Endothelial cell of hepatic sinusoid (primary cell): Measurements from ENCODE around the gene CCNB1.
"Not testable (repeated sequence)": the region's sequence is repeated elsewhere in the genome, so short reads cannot be mapped to it uniquely, and the experiment has no call there.

ENCODE experiments used
- in situ Hi-C: cut with HindIII; loops from 2 replicates; pipeline ENCODE4 v1.10.0; 2017; ENCODE audit warnings: low sequenced_read_pairs

Gene CCNB1

DNA sequence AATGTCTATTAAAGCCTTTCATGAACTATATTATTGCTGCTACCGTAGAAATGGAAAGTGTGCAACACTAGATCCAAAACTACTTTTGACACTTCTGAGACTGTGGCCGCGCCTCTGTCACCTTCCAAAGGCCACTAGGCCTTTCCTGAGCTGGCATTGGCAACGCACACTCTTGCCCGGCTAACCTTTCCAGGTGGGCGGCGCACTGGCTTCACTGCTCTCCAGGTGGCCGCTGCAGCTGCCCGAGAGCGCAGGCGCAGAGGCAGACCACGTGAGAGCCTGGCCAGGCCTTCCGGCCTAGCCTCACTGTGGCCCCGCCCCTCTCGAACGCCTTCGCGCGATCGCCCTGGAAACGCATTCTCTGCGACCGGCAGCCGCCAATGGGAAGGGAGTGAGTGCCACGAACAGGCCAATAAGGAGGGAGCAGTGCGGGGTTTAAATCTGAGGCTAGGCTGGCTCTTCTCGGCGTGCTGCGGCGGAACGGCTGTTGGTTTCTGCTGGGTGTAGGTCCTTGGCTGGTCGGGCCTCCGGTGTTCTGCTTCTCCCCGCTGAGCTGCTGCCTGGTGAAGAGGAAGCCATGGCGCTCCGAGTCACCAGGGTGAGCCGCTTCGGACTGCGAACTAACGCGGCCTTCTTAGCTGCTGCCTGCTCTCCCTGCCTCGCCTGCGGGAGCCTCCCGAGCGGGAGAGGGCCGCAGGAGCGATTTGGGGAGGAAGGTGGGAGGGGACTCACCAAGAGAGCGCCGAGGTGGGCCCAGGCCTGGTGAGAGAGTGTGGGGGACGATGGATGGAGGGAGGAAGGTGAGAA, at the start of gene CCNB1:
TSS of gene CCNB1 (plus strand) at position 465 of the 807 bp plus-strand sequence. CDS start at position 578, 113 bp downstream.
- in situ Hi-C loops = no loop called here

DNA sequence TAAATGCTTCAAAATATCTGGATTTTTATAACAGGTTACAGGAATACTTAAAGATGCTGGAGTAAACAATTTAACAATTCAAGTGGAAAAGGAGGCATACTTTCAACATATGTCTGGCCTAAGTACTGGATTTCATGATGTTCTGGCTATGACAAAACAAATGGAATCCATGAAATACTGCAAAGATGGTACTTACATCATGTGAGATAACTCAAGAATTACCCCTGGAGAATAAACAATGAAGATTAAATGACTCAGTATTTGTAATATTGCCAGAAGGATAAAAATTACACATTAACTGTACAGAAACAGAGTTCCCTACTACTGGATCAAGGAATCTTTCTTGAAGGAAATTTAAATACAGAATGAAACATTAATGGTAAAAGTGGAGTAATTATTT, 37.5 kb upstream of the CCNB1 start:
- in situ Hi-C loops = no loop called here

DNA sequence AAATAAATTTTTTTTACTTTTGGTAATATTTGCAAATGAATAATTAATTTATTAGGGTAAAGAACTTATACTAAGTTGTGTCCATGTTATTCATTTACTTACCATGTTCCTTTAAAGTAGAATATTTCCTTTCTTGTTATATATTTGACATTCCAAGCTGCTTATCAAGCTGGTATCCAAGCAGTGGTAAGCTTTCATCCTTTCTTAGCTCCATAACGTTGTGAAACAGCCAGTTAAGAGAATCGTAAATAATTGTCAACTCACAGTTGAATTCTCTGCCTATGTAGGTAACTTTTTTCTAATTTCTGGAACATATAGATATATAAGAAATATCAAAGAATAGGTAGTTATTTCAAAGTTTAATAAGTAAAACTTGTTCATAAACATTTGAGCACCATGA, 36.7 kb upstream of the CCNB1 start:
- in situ Hi-C loops = loop anchor here (10.0 kb wide), 1 partner anchor 225 kb away; no protein-coding TSS in a partner anchor

DNA sequence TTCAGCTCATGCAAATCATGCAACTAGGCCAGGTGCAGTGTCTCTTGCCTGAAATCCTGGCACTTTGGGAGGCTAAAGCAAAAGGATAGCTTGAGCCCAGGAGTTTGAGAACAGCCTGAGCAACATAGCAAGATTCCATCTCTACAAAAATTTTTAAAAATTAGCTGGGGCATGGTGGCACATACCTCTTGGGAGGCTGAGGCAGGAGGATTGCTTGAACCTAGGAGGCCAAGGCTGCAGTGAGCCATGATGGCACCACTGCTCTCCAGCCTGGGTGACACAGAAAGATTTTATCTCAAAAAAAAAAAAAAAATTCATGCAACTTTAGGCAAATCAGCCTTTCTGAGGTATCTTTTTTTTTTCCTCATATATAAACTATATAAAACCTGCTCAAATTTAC, 35.6 kb upstream of the CCNB1 start:
- in situ Hi-C loops = loop anchor here (10.0 kb wide), 1 partner anchor 223 kb away; no protein-coding TSS in a partner anchor

DNA sequence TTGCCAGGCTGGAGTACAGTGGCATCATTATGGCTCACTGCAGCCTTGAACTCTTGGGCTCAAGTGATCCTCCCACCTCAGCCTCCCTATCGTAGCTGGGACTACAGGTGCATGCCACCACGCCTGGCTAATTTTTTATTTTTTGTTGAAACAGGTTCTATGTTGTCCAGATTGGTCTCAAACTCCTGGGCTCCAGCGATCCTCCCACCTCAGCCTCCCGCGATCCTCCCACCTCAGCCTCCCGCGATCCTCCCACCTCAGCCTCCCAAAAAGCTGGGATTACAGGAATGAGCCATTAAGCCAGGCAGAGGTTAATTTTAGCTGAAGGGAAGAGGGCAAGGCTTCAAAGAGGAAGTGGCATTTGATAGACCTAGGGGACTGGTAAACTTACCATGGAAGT, 32.8 kb upstream of the CCNB1 start:
- in situ Hi-C loops = loop anchor here (10.0 kb wide), 1 partner anchor 221 kb away; no protein-coding TSS in a partner anchor

DNA sequence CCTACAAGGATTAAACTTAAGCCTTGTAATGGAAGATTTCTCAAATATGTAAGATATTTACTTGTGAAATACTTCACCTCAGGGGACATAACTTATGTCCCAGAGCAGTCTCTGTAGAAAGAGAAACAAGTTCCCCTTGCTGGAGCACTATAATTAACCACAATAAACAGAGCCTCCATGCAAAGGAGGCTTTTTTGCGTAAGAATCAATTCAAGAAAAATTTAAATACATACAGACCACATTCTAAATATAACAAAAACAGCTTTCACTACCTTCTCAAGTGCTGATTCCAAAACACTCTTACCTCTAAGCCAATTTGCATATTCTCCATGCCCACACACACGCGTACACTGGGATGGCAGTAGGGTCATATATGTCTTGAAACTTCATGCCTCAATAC, 30.7 kb upstream of the CCNB1 start:
- in situ Hi-C loops = loop anchor here (10.0 kb wide), 1 partner anchor 219 kb away; no protein-coding TSS in a partner anchor

DNA sequence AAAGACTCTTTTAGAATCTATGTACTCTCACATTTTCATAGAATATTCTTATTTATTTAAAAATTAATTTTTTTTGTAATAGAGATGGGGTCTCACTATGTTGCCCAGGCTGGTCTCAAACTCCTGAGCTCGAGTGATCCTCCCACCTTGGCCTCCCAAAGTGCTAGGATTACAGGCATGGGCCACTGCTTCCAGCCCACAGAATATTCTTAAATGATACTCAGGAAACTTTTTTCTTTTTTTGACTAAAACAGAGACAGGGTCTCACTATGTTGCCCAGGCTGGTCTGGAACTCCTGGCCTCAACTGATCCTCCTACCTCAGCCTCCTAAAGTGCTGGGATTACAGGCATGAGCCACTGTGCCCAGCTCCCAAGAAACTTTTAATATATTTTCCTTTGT, 29.7 kb upstream of the CCNB1 start:
- in situ Hi-C loops = loop anchor here (10.0 kb wide), 1 partner anchor 218 kb away; no protein-coding TSS in a partner anchor

DNA sequence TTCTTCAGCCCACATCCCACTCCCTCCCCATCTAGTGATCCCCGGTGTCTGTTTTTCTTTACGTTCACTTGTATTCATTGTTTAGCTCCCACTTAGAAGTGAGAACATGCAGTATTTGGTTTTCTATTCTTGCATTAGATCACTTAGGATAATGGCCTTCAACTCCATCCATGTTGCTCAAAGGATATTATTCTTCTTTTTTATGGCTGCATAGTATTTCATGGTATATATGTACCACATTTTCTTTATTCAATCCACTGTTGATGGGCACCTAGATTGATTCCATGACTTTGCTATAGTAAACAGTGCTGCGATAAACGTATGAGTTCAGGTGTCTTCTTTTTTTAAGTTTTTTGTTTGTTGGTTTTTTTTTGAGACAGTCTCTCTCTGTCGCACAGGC, 29.1 kb upstream of the CCNB1 start:
- in situ Hi-C loops = loop anchor here (10.0 kb wide), 1 partner anchor 217 kb away; no protein-coding TSS in a partner anchor

DNA sequence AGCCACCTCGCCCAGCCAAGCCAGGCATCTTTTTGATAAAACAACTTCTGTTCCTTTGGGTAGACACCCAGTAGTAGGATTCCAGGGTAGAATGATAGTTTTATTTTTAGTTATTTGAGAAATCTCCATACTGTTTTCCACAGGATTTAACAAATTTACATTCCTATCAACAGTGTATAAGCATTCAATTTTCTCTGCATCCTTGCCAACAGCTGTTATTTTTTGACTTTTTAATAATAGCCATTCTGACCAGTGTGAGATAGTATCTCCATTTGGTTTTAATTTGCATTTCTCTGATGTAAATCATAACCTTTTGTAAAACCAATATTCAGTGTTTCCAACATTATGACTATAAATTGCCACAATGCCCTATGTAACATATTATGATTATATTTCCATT, 28.2 kb upstream of the CCNB1 start:
- in situ Hi-C loops = loop anchor here (10.0 kb wide), 1 partner anchor 216 kb away; no protein-coding TSS in a partner anchor

DNA sequence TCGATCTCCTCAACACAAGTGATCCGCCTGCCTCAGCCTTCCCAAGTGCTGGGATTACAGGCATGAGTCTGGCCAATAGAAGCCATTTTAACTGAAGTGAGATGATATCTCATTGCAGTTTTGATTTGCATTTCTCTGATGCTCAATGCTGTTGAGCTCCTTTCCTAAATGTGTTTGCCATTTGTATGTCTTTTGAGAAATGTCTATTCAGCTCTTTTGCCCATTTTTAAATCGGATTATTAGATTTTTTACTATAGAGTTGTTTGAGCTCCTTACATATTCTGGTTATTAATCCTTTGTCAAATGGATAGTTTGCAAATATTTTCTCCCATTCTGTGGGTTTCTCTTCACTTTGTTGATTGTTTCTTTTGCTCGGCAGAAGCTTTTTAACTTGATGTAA, 26.7 kb upstream of the CCNB1 start:
- in situ Hi-C loops = not testable (repeated sequence)

DNA sequence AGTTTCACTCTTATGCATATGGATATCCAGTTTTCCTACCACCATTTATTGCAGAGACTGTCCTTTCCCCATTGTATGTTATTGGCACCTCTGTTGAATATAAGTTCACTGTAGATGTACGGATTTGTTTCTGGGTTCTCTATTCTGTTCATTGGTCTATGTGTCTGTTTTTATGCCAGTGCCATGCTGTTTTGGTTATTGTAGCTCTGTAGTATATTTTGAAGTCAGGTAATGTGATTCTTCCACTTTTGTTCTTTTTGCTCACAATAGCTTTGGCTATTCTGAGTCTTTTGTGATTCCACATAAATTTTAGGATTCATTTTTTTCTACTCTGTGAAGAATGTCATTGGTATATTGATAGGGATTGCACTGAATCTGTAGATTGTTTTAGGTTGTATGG, 26.1 kb upstream of the CCNB1 start:
- in situ Hi-C loops = no loop called here

DNA sequence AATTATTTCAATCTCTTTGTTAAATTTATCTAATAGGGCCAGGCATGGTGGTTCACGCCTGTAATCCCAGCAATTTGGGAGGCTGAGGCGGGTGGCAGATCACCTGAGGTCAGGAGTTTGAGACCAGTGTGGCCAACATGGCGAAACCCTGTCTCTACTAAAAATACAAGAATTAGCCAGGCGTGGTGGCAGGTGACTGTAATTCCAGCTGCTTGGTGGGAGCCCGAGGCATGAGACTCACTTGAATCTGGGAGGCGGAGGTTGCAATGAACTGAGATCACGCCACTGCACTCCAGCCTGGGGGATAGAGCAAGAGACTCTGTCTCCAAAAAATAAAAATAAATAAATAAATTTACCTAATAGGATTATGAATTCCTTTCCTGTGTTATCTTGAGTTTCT, 18.4 kb upstream of the CCNB1 start:
- in situ Hi-C loops = not testable (repeated sequence)

DNA sequence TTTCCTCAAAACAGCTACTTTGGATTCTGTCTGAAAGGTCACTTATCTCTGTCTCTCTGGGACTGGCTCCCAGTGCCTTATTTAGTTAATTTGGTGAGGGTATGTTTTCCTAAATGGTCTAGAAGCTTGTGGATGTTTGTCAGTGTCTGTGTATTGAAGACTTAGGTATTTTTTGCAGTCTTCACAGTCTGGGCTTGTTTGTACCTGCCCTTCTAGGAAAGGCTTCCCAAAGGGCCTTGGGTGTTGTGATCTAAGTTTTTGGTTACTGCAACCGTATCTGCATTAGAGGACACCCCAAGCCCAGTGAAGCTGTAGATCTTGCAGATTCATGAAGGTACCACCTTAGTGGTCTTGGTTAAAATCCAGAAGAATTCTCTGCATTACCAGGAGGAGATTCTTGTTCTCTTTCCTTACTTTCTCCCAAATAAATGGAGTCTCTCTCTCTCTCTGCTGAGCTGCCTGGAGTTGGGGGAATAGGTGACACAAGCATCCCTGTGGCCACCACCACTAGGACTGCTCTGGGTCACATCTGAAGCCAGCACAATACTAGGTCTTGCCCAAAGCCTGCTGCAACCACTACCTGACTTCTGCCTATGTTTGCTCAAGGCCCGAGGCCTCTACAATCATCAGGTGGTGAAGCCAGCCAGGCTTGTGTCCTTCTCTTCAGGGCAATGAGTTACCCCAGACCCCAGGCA, 17.8 kb upstream of the CCNB1 start:
- in situ Hi-C loops = no loop called here

DNA sequence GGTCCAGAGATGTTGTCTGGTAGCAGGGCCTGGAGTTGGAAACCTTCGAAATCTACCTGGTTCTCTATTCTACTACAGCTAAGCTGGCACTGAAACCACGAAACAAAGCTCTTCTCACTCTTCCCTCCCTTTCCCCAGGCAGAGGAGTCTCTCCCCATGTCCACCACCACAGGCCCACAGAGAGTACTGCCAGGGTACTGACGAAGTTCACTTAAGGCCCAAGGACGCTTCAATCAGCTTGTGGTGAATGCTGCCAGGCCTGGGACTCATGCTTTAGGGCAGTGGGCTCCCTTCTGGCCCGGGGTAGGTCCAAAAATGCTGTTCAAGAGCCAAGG, 17.3 kb upstream of the CCNB1 start:
- in situ Hi-C loops = no loop called here

DNA sequence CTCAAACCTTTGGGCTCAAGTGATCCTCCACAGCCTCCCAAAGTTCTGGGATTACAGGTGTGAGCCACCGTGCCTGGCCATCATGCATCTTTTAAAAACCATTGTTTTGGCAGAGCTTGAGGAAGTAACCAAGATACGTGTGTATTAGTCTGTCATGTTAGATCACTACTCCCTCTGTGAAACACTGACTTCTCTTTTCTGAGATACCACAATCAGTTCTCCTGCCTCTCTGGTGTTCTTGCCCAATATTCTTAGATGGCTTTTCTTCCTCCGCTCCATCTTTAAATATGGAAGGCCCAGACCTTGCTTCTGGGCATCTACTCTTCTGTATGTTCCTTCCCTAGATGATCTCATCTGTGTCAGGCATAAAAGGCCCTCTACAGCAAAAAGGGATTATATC, 14.2 kb upstream of the CCNB1 start:
- in situ Hi-C loops = no loop called here

DNA sequence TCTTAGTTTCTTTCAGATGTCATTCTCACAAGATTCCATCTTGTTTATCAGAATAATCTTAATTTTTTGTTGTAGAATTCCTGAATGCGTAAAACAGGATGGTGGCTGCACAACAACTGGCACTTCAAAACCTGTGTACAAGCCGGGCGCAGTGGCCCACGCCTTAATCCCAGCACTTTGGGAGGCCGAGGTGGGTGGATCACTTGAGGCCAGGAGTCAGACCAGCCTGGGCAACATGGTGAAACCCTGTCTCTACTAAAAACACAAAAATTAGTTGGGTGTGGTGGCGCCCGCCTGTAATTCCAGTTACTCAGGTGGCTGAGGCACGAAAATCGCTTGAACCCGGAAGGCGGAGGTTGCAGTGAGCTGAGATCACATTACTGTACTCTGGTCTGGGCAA, 10.5 kb upstream of the CCNB1 start:
- in situ Hi-C loops = no loop called here

DNA sequence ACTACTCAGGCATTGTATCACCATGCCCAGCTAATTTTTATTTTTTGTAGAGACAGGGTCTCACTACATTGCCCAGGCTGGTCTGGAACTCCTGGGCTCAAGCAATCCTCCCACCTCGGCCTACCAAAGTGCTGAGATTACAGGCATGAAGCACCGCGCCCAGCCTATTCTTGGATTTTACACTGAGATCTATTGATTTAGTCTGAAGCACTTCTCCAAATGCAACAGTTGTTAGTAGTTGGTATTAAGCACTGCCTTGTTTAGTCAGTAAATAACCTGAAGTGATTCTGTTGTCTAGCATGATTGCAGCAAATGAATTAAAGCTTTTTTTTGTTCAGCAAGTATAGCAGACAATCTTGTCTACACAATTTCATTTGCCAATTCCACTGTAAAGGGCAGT, 8.9 kb upstream of the CCNB1 start:
- in situ Hi-C loops = no loop called here

DNA sequence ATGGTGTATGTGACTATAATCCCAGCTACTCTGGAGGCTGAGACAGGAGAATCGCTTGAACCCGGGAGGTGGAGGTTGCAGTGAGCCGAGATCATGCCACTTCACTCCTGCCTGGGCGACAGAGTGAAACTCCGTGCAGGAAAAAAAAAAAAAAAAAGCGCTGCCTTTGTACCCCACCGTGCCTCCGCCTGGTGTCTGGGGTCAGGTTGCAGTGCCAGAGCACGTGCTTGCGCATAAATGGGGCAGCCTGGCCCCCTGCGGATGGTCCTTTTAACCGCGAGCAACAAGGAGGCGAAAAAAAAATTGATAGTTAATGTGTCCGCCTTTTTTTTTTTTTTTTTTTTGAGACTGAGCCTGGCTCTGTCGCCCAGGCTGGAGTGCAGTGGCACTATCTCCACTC, 6.3 kb upstream of the CCNB1 start:
- in situ Hi-C loops = no loop called here

DNA sequence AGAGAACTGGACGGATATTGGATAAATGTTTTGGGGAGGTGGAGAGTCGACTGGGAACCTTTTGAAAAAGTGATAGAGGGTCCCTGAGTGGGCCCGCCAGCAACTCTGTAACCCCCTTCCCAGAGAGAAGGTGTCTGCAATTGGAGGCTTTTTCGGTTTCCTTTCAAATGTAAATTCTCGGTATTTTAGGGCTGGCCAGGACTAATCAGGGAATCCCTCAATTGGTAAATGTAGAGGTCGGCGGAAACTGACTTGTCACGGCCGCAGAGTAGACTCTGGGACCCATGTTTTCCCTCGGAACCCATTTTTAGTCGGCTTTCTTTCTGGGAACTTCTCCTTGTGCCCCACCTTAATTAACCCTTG, 524 bp downstream of the CCNB1 start:
- in situ Hi-C loops = no loop called here

DNA sequence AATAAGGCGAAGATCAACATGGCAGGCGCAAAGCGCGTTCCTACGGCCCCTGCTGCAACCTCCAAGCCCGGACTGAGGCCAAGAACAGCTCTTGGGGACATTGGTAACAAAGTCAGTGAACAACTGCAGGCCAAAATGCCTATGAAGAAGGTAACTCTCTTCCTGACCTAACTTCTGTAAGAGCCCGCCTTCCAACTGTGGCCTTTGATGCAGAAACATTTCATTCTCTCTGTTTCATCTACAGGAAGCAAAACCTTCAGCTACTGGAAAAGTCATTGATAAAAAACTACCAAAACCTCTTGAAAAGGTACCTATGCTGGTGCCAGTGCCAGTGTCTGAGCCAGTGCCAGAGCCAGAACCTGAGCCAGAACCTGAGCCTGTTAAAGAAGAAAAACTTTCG, 979 bp downstream of the CCNB1 start:
- in situ Hi-C loops = no loop called here

DNA sequence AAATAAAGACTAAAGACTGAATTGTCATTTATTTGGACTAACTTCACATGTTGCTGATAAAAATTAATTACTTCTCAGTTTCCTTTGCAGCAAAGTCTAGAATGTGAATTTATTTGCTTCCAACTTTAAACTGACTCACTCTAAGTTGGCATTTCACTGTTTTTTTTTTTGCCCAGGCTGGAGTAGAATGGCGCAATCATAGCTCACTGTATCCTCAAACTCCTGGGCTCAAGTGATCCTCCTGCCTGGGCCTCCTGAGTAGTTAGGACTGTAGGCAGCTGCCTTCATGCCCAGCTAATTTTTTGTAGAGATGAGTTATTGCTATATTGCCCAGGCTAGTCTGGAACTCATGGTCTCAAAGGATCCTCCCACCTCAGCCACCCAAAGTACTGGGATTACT, 3.5 kb downstream of the CCNB1 start:
- in situ Hi-C loops = no loop called here

DNA sequence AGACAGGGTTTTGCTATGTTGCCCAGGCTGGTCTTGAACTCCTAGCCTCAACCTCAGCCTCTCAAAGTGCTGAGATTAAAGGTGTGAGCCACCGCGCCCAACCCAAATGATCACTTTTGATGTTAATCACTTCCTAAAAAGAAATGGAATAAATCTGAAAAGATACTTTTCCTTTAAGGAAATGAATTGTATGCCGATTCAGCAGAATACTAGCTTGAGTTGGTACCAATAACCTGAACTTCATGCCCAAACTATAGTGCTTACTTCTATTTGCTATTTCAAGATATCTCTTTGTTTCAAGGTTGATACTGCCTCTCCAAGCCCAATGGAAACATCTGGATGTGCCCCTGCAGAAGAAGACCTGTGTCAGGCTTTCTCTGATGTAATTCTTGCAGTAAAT, 4.0 kb downstream of the CCNB1 start:
- in situ Hi-C loops = no loop called here
